ENCODE measurements around the gene GRID1.

The GRID1 gene

GRCh38 chr10:86301971-86302370 is 64.6 kb downstream of the GRID1 start:
- no peak overlapping the region for H3K9ac ChIP-seq (ENCODE audit: low read depth, low read length)
- H3K27ac ChIP-seq (ENCODE audit: low read length): no peak overlapping the region
- H3K9me3 ChIP-seq (ENCODE audit: insufficient read depth, low read depth, low read length): 0 out of 2 replicates have a peak, but pooled peaks cover 3% of the 10 kb centered on the region
- H3K4me1 ChIP-seq (ENCODE audit: insufficient read depth, low read length): no peaks in the 10 kb centered on the region
- no peak overlapping the region for H3K4me3 ChIP-seq (ENCODE audit: low read length)
- H3K27me3 ChIP-seq (ENCODE audit: insufficient read depth, low read length): no peaks in the 10 kb centered on the region
- H3K36me3 ChIP-seq (ENCODE audit: insufficient read depth, low read depth, low read length): no peaks in the 10 kb centered on the region

- no peaks in the 10 kb centered on the region for H3K36me3 ChIP-seq (ENCODE audit: insufficient read depth, low read depth, low read length)
- H3K4me3 ChIP-seq (ENCODE audit: low read length): no peak overlapping the region
- no peaks in the 10 kb centered on the region for H3K27me3 ChIP-seq (ENCODE audit: insufficient read depth, low read length)
- no peak overlapping the region for H3K9ac ChIP-seq (ENCODE audit: low read depth, low read length)
- no peak overlapping the region for H3K27ac ChIP-seq (ENCODE audit: low read length)
- H3K4me1 ChIP-seq (ENCODE audit: insufficient read depth, low read length): no peaks in the 10 kb centered on the region
- H3K9me3 ChIP-seq (ENCODE audit: insufficient read depth, low read depth, low read length): 0 out of 2 replicates have a peak, but pooled peaks cover 3% of the 10 kb centered on the region
These were observed 65.4 kb downstream of the GRID1 start for GRCh38 chr10:86300931-86301830.

DNA sequence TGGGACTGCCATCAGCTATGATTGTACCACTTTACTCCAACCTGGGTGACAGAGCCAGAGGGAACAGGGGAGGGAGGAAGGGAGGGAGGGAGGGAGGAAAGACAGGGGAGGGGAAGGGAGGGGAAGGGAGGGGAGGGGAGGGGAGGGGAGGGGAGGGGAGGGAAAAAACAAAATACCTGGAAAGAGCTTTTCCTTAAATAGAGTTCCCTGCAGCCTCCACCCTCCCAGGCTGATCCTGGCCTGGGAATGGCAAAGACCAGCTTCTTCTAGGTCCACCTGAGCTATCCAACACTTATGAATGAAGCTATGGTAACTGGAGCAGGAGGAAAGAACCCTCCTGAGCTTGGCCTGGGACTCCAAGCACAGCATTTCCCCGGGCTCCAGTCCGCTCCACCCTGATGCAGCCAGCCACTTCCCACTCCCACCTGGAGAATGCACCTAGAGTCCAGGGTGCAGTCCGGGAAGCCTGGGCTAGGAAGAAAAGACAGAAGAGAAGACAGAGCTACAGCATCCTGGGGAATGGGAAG is 66.1 kb downstream of the GRID1 start:
- Histone ChIP-seq H3K4me1 (ENCODE audit: insufficient read depth, low read length) (no peaks in the 10 kb centered on the region), H3K27me3 (ENCODE audit: insufficient read depth, low read length) (no peaks in the 10 kb centered on the region), H3K36me3 (ENCODE audit: insufficient read depth, low read depth, low read length) (no peaks in the 10 kb centered on the region), H3K27ac (ENCODE audit: low read length) (no peak overlapping the region), H3K4me3 (ENCODE audit: low read length) (no peak overlapping the region), H3K9me3 (ENCODE audit: insufficient read depth, low read depth, low read length) (0 out of 2 replicates have a peak, but pooled peaks cover 3% of the 10 kb centered on the region), H3K9ac (ENCODE audit: low read depth, low read length) (no peak overlapping the region)

- H3K4me3 ChIP-seq (ENCODE audit: low read length): no peak overlapping the region
- H3K36me3 ChIP-seq (ENCODE audit: insufficient read depth, low read depth, low read length): no peaks in the 10 kb centered on the region
- H3K27ac ChIP-seq (ENCODE audit: low read length): no peak overlapping the region
- no peaks in the 10 kb centered on the region for H3K4me1 ChIP-seq (ENCODE audit: insufficient read depth, low read length)
- H3K27me3 ChIP-seq (ENCODE audit: insufficient read depth, low read length): 0 out of 2 replicates have a peak, but pooled peaks cover 3% of the 10 kb centered on the region
- 0 out of 2 replicates have a peak, but pooled peaks cover 3% of the 10 kb centered on the region for H3K9me3 ChIP-seq (ENCODE audit: insufficient read depth, low read depth, low read length)
- H3K9ac ChIP-seq (ENCODE audit: low read depth, low read length): no peak overlapping the region
These were observed 67.0 kb downstream of the GRID1 start for GRCh38 chr10:86299562-86299961.

DNA sequence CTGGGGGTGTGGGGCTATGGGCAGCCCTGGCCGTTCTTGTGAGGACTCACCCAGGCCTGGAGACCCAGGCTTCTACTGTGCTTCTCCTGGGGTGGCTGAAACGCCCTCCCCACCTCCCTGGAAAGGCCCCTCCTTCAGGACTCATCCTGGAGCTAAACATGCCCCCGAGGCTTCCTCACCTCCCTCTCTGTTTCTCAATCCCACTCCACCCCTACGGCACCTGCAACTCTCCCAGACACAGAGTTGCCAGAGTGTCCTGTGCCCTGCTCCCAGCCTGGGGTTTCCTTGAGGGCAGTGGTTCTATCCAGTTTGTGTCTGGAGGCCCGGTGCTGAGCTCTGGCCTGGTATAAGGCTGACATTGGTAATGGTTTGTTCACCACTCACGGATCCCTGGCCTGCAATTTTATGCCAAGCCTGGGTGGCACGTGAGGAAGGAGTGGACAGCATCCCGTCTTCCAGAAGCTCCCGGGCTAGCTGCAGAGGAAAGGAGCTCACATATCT is 68.0 kb downstream of the GRID1 start:
- Histone ChIP-seq H3K4me1 (ENCODE audit: insufficient read depth, low read length) (peaks cover 5% of the 10 kb centered on the region; the same call in 1 of the 2 replicates), H3K36me3 (ENCODE audit: insufficient read depth, low read depth, low read length) (no peaks in the 10 kb centered on the region), H3K9me3 (ENCODE audit: insufficient read depth, low read depth, low read length) (0 out of 2 replicates have a peak, but pooled peaks cover 3% of the 10 kb centered on the region), H3K9ac (ENCODE audit: low read depth, low read length) (no peak overlapping the region), H3K27me3 (ENCODE audit: insufficient read depth, low read length) (0 out of 2 replicates have a peak, but pooled peaks cover 4% of the 10 kb centered on the region), H3K27ac (ENCODE audit: low read length) (no peak overlapping the region), H3K4me3 (ENCODE audit: low read length) (no peak overlapping the region)

DNA sequence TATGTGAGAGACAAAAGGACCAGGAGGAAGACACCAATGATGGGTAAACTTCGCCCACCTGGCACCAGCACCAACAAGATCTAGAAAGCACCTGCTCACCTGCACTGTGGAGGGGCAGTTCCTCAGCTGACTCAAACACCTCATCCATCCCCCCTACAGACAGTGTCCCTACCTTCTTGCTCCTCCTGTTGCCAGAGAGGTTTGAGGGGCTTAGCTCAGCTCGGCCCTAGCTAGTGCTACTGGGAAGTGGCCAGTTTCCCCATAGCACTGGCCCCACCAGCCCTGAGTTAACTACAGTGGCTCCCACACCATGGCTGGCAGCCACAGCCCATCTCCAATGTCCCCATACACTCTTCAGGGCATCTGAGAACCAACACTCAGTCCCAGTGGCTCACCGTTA is 70.8 kb downstream of the GRID1 start:
- Histone ChIP-seq H3K4me1 (ENCODE audit: insufficient read depth, low read length) (peaks cover 17% of the 10 kb centered on the region; the same call in 1 of the 2 replicates), H3K27ac (ENCODE audit: low read length) (no peak overlapping the region), H3K9me3 (ENCODE audit: insufficient read depth, low read depth, low read length) (no peaks in the 10 kb centered on the region), H3K9ac (ENCODE audit: low read depth, low read length) (no peak overlapping the region), H3K4me3 (ENCODE audit: low read length) (no peak overlapping the region), H3K36me3 (ENCODE audit: insufficient read depth, low read depth, low read length) (no peaks in the 10 kb centered on the region), H3K27me3 (ENCODE audit: insufficient read depth, low read length) (0 out of 2 replicates have a peak, but pooled peaks cover 4% of the 10 kb centered on the region)

GRCh38 chr10:86295351-86295750 is 71.2 kb downstream of the GRID1 start:
- H3K4me1 ChIP-seq (ENCODE audit: insufficient read depth, low read length): peaks cover 17% of the 10 kb centered on the region; the same call in 1 of the 2 replicates
- 0 out of 2 replicates have a peak, but pooled peaks cover 4% of the 10 kb centered on the region for H3K27me3 ChIP-seq (ENCODE audit: insufficient read depth, low read length)
- H3K27ac ChIP-seq (ENCODE audit: low read length): no peak overlapping the region
- no peak overlapping the region for H3K4me3 ChIP-seq (ENCODE audit: low read length)
- no peak overlapping the region for H3K9ac ChIP-seq (ENCODE audit: low read depth, low read length)
- H3K36me3 ChIP-seq (ENCODE audit: insufficient read depth, low read depth, low read length): no peaks in the 10 kb centered on the region
- no peaks in the 10 kb centered on the region for H3K9me3 ChIP-seq (ENCODE audit: insufficient read depth, low read depth, low read length)

GRCh38 chr10:86294346-86295265 is 72.0 kb downstream of the GRID1 start:
- Histone ChIP-seq H3K4me1 (ENCODE audit: insufficient read depth, low read length) (peaks cover 17% of the 10 kb centered on the region; the same call in 1 of the 2 replicates), H3K36me3 (ENCODE audit: insufficient read depth, low read depth, low read length) (no peaks in the 10 kb centered on the region), H3K27me3 (ENCODE audit: insufficient read depth, low read length) (0 out of 2 replicates have a peak, but pooled peaks cover 4% of the 10 kb centered on the region), H3K4me3 (ENCODE audit: low read length) (no peak overlapping the region), H3K27ac (ENCODE audit: low read length) (no peak overlapping the region), H3K9me3 (ENCODE audit: insufficient read depth, low read depth, low read length) (no peaks in the 10 kb centered on the region), H3K9ac (ENCODE audit: low read depth, low read length) (no peak overlapping the region)

- Histone ChIP-seq H3K9ac (ENCODE audit: low read depth, low read length) (no peak overlapping the region; the same call in 1 of the 2 replicates), H3K27ac (ENCODE audit: low read length) (no peak overlapping the region), H3K9me3 (ENCODE audit: insufficient read depth, low read depth, low read length) (no peaks in the 10 kb centered on the region), H3K4me1 (ENCODE audit: insufficient read depth, low read length) (peaks cover 17% of the 10 kb centered on the region; the same call in 1 of the 2 replicates), H3K4me3 (ENCODE audit: low read length) (0 out of 2 replicates have a peak overlapping the region, but pooled peaks have one; percentile 18), H3K36me3 (ENCODE audit: insufficient read depth, low read depth, low read length) (no peaks in the 10 kb centered on the region), H3K27me3 (ENCODE audit: insufficient read depth, low read length) (0 out of 2 replicates have a peak, but pooled peaks cover 4% of the 10 kb centered on the region)
These were observed 73.2 kb downstream of the GRID1 start for GRCh38 chr10:86293396-86293791.

GRCh38 chr10:86292462-86293395 is 73.9 kb downstream of the GRID1 start:
- Histone ChIP-seq H3K4me1 (ENCODE audit: insufficient read depth, low read length) (peaks cover 17% of the 10 kb centered on the region; the same call in 1 of the 2 replicates), H3K27ac (ENCODE audit: low read length) (no peak overlapping the region), H3K4me3 (ENCODE audit: low read length) (0 out of 2 replicates have a peak overlapping the region, but pooled peaks have one; percentile 18), H3K9ac (ENCODE audit: low read depth, low read length) (peak overlapping the region; percentile 10; the same call in 1 of the 2 replicates), H3K27me3 (ENCODE audit: insufficient read depth, low read length) (peaks cover 4% of the 10 kb centered on the region; the same call in 1 of the 2 replicates), H3K36me3 (ENCODE audit: insufficient read depth, low read depth, low read length) (no peaks in the 10 kb centered on the region), H3K9me3 (ENCODE audit: insufficient read depth, low read depth, low read length) (no peaks in the 10 kb centered on the region)

Data from iPS-20b (cell line).